Measurements from ENCODE around the gene NEK7. TPM values are rescaled to one million over a fixed set of nuclear protein-coding genes. Genes with fewer than 3 reads are reported as not detected.
A peak's percentile ranks its signal among the peaks of the same experiment; 100 is the strongest.
"Not testable (repeated sequence)": the region's sequence is repeated elsewhere in the genome, so short reads cannot be mapped to it uniquely, and the experiment has no call there.

NEK7 gene
- 181 and 192 TPM in 2 replicates for total RNA-seq (2014; rRNA removed; shearing (Covaris generic))

- DNase-seq (ENCODE audit: low read depth), result peak; percentile 90
Observed at GRCh38 chr1:198156745-198157240, at the start of gene NEK7. TSS of gene NEK7 (plus strand) at chr1:198156998. CDS start at chr1:198232581, 75,583 bp downstream.

DNA sequence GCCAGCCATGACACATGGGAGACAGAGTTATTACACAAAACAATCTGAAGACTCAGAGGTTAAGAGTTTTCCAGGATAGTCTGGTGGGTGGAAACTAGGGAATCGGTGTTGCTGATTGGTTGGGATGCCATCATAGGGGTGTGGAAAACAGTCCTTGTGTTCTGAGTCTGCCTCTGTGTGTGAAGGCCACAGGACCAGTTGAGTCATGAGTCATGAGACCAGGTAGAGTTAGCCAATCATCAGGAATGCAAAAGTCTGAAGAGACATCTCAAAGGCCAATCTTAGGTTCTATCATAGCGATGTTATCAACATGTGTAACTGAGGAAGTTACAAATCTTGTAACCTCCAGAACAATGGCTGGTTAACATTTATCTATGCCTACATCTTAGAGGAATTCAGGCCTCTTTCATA, 49.7 kb upstream of the NEK7 start:
- DNase-seq (ENCODE audit: low read depth), result peak; percentile 72

GRCh38 chr1:198108636-198109370, 48.0 kb upstream of the NEK7 start:
- peak; percentile 57 for DNase-seq (ENCODE audit: low read depth)

- DNase-seq (ENCODE audit: low read depth), result no peak
Observed at GRCh38 chr1:198109371-198109715, 47.5 kb upstream of the NEK7 start.

DNA sequence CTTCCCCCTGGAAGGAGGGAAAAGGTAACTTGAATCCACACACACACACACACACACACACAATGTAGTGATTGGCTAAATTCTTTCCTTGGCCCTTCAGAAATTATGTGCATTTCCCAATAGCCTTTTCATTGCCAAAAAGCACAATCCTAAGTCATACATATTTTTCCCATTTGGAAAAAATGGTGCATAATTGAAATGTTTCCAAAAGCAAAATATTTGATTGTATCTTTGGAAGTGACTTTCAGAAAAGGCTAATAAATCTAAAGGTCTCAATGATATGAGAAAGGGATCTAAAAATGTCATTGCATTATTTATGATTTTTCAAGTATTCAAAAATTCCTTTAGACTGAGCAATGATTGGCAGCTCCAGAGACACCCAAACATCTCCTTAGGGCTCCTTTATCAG, 43.5 kb upstream of the NEK7 start:
- DNase-seq (ENCODE audit: low read depth), result no peak

GRCh38 chr1:198116069-198116468, 40.7 kb upstream of the NEK7 start:
- no peak for DNase-seq (ENCODE audit: low read depth)

DNA sequence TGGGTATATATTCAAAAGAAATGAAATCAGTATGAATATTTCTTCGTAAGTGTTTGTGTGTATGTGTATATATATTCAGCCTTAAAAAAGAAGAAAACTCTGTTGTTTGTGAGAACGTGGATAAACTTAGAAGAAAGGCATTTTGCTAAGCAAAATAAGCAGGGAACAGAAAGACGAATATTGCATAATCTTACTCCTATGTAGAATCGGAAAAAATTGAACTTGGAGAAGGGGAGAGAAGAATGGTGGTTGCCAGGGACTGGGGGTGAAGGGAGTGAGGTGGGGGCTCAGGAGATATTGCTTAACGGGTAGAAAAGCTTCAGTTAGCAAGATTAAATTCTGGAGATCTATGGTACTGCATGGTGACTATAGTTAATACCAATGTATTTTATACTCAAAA, 40.3 kb upstream of the NEK7 start:
- no peak for DNase-seq (ENCODE audit: low read depth)

DNA sequence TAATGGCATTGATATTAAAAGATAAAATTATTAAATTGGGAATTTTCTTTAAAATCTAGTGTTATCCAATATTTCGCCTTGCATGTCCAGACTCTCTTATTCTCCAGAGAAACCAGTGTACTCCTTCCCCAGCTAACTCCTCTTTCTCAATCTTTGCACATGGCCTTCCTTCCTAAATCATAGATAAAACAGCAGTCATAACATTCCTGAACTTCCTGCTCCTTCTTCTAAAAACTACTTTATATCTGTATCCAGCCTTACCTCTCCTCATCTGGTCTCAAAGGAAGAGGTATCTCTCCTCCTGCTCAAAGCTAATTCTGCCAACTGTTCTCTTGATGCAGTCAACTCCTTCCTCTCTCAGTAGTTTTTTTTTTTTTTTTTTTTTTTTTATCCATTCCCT, 39.5 kb upstream of the NEK7 start:
- DNase-seq (ENCODE audit: low read depth), result no peak

GRCh38 chr1:198118134-198118533, 38.7 kb upstream of the NEK7 start:
- DNase-seq (ENCODE audit: low read depth), result peak; percentile 83

DNA sequence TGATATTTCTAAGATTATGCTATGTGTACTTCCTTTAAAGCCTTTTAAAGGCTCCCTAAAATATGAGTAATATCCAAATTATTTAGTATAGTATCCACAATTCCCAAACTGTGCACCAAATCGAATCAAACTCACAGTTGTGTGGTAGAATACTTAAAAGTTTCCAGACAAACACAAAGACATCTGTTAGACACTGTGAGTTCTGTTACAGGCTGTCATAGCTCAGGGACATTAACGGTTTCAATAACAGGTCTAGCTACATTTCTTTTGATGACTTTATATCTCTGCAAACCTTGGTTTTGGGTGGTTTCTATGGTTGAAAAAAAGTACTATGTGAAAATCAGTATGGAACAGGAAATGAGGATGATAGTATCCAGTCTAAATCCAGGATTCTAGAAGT, 36.9 kb upstream of the NEK7 start:
- peak; percentile 19 for DNase-seq (ENCODE audit: low read depth)

DNA sequence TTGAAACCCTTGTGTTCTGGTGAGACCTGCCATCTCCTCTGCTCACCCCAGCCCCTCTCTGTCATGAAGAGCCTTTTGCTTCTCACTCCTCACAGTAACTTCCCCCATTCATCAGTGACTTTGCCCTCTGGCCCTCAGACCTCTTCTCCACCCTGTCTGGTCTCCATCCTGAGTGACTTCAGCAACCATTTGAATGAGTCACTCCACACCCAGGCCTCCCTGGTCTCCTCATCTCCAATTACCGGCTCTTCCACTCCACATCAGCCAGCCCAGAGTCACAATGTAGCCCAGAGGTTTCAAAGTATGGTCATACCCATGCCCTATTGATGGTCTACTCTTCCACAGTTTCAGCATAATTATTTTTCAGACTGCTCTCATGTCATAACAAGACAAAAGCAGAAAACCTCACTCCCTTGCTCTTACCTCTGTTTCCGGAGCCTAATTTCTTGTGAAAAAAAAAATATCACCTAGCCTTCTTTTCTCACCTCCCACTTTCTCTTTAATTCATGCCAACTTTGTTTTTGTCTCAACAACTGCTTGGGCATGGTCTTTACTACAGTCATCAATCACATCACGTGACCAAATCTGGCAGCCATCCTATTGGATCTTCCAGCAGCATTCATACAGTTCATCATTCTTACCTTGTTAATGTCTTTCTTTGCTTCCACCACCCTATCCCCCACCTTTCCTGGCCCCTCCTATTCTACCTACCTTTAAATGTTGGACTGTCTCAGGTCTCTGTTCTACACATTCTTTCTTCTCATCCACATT, 35.6 kb upstream of the NEK7 start:
- peak; percentile 93 for DNase-seq (ENCODE audit: low read depth)

- DNase-seq (ENCODE audit: low read depth), result peak; percentile 44
Observed at GRCh38 chr1:198122693-198123092, 34.1 kb upstream of the NEK7 start.

DNA sequence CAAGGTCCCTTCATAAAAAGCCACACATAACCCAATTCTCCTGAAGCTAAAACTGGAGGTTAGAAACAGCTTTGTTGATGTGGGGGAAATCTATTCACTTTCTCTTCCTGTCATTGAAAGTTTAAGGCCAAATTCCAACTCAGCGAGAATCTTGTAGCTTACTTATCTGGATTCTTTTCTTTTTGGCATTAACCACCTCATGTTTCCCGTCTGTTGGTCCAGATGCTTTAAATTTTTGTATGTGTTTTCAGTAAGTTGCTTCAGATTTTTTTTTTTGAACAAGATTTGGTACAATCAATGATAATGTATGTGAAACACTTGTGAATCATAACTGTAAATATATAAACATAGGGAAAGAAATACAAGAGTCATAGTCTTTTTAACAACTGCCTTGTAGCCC, 33.7 kb upstream of the NEK7 start:
- peak; percentile 41 for DNase-seq (ENCODE audit: low read depth)

DNA sequence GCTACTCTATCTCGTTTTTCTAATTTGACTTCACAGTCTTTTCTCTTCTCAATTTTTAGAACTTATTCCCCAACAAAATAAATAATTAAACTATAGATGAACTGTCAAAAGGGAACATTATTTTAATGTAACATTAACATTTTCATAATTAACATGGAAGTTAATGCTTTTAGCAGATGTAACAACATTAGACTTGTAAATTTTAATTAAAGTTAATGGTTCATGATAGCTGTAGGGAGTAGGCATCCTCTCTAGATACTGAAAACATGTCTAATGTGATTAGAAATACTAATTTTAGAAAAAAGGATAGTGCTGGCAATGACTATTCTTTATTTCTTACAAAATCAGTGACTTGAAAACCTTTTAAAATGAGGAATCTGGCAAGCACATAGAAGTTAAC, 32.1 kb upstream of the NEK7 start:
- no peak for DNase-seq (ENCODE audit: low read depth)

GRCh38 chr1:198125995-198126735, 30.6 kb upstream of the NEK7 start:
- peak; percentile 89 for DNase-seq (ENCODE audit: low read depth)

GRCh38 chr1:198128533-198128932, 28.3 kb upstream of the NEK7 start:
- DNase-seq (ENCODE audit: low read depth), result no peak

DNA sequence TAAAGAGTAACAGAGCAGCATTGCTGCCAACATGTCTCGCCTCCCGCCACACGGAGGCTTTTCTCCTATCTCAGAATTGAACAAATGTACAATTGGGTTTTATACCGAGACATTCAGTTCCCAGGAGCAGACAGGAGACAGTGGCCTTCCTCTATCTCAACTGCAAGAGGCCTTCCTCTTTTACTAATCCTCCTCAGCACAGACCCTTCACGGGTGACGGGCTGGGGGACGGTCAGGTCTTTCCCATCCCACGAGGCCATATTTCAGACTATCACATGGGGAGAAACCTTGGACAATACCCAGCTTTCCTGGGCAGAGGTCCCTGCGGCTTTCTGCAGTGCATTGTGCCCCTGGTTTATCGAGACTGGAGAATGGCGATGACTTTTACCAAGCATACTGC, 26.7 kb upstream of the NEK7 start:
- not testable (repeated sequence) for DNase-seq (ENCODE audit: low read depth)

DNA sequence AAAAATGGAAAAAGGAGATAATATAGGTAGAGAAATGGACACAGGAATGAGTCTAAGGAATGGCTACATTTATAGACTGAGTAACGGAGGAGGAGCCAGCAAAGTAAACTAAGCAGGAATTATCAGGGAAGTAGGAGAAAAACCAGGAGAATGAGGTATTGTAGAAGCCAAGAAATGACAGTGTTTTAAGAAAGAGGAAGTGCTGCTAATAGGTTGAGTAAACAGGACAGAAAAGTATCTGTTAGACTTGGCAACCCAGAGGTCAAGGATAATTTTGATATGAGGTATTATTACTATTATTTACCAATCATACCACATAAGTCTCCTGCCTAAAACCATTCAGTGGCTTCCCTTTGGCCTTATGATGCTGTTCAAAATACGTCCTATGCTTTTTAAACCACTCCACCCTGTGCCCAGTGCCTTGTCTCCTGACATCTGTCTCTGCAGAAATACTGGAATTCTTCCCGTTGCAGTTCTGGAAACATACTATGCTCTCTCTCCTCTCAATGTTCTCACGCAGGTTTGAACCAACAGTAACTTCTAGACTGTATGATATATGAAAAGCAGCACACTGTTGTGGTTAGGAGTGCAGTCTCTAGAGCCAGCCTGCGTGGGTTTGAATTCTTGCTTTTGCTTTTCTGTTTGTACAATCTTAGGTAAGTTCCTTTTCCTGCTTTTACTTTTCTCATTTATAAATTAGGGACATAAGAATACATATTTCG, 24.6 kb upstream of the NEK7 start:
- no peak for DNase-seq (ENCODE audit: low read depth)

GRCh38 chr1:198134252-198134651, 22.5 kb upstream of the NEK7 start:
- no peak for DNase-seq (ENCODE audit: low read depth)

- DNase-seq (ENCODE audit: low read depth), result no peak
Observed at GRCh38 chr1:198135366-198135765, 21.4 kb upstream of the NEK7 start.

DNA sequence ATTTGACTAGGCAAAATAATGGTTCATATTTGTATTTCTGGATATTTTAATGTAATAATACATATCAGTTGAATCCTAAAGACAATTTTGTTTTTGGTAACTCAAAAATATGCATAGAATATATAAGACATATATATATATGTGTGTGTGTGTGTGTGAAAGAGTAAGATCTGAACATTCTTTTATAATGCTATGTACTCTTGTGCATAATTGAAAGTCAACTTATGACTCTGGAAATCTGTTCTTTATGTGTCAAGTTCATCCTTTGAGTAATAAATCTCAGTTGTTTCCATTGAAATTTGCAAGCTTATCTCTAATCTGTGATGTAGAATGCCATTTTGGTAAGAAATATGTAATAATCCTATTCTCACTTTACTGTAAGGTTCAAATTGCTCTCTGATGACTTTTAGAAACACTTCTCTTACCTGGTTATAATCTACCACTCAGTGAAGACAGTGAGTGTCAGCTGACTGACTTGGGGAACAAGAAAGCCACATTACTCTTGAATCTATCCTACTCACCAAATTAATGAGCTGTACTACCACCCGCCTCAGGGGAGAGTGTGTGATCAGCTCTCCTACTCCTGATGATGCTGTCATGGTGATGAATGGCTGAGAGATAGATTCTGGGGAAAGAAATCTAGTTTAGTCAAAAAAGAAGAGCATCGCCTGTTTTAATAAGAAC, 15.0 kb upstream of the NEK7 start:
- DNase-seq (ENCODE audit: low read depth), result no peak
